Coronary artery (tissue), 2 donors: ENCODE measurements around the gene HOXB4.
"Not testable (repeated sequence)": the region's sequence is repeated elsewhere in the genome, so short reads cannot be mapped to it uniquely, and the experiment has no call there.

Source experiments
- DNase-seq: peaks from one replicate; pipeline ENCODE4 v3.0.0-alpha.2; 2017; ENCODE audit warnings: low spot score
- H3K27ac ChIP-seq, 2 donors: fragments of 200-600 bp; sonication (generic); one replicate each; pipeline ENCODE4 v1.5.1; 2016 to 2019
- H3K4me3 ChIP-seq: fragments of 200-600 bp; sonication (generic); 2 replicates; pipeline ENCODE4 v1.5.1; 2016; ENCODE audit warnings: mild to moderate bottlenecking, moderate library complexity
- CTCF ChIP-seq: fragments of 200-600 bp; sonication (generic); IDR thresholded peaks from one replicate; pipeline ENCODE4 v1.5.1; 2019; ENCODE audit warnings: antibody characterized with exemption

HOXB4 gene

GRCh38 chr17:48541577-48542113, 36.5 kb downstream of the HOXB4 start:
- no peak for TF ChIP-seq CTCF
- DNase-seq, result peak; percentile 86
- H3K4me3 ChIP-seq, result peak overlapping the region; percentile 87
- peak overlapping the region; percentile 89 to 93 for H3K27ac ChIP-seq

GRCh38 chr17:48541036-48541576, 37.0 kb downstream of the HOXB4 start:
- peak overlapping the region; percentile 89 to 93 for H3K27ac ChIP-seq

GRCh38 chr17:48540213-48540612, 37.9 kb downstream of the HOXB4 start:
- H3K27ac ChIP-seq, result no peak overlapping the region

More at GRCh38 chr17:48541036-48541576, 37.0 kb downstream of the HOXB4 start:
- DNase-seq, result no peak
- TF ChIP-seq CTCF, result no peak
- peak overlapping the region; percentile 87 for H3K4me3 ChIP-seq

GRCh38 chr17:48539177-48539576, 39.0 kb downstream of the HOXB4 start:
- DNase-seq, result no peak
- Histone ChIP-seq H3K27ac (no peak overlapping the region), H3K4me3 (no peak overlapping the region)
- TF ChIP-seq CTCF, result no peak

More at GRCh38 chr17:48540213-48540612, 37.9 kb downstream of the HOXB4 start:
- no peak for DNase-seq
- TF ChIP-seq CTCF, result no peak
- H3K4me3 ChIP-seq, result no peak overlapping the region

- no peak for TF ChIP-seq CTCF
- Histone ChIP-seq H3K4me3 (no peak overlapping the region), H3K27ac (no peak overlapping the region)
- no peak for DNase-seq
Observed at GRCh38 chr17:48537316-48537715, 40.8 kb downstream of the HOXB4 start.

- not testable (repeated sequence) for DNase-seq, H3K27ac ChIP-seq, H3K4me3 ChIP-seq
Observed at GRCh38 chr17:48535793-48536559, 42.2 kb downstream of the HOXB4 start.

- H3K27ac ChIP-seq, result no peak overlapping the region
- TF ChIP-seq CTCF, result no peak
- no peak overlapping the region for H3K4me3 ChIP-seq
- DNase-seq, result no peak
Observed at GRCh38 chr17:48532261-48532660, 45.9 kb downstream of the HOXB4 start.
